ENCODE results near the gene TUBG2.

DNA sequence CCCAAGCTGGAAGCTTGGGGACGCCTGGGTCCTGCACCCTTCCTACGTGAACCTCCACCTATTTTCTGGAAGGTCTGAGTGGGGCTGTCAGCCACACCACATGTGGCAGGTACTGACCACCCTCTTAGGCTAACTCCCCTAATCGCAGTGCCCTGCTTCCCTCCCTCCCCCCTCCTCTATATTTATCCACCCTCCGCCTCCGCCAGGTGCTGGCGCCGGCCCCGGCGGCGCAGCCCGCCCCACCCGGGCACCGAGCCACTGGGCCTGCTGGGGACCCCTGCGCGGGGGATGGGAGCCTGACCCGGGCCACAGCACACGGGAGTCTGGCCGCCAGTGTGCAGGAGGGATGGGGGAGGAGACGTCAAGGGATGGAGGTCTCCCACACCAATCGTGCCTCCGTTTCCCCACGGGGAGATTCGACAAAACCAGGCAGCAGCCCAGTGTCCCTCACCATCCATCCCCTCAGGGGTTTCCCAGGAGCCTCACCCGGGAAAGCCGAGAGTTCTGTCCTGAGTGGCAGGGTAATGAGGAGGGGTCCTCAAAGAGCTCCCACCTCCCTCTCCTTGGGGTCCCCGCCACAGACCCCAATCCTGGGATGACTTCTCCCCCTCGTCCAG, 16.4 kb downstream of the TUBG2 start:
- TF ChIP-seq CTCF (IDR thresholded peaks at IDR 0.05; ENCODE audit: poor library complexity) = no peak
- TF ChIP-seq EZH2 (IDR thresholded peaks at IDR 0.05; ENCODE audit: borderline replicate concordance) = no peak

Data from hepatocyte (in vitro differentiated cells).